Astrocyte of the spinal cord (primary cell): ENCODE measurements around the gene NUP153.

Source experiments
- DNase-seq: peaks from one replicate; pipeline ENCODE4 v3.0.0; 2011; ENCODE audit warnings: low read depth, low spot score
- H3K4me3 ChIP-seq: 2 replicates; pipeline ENCODE4 v1.5.1; 2011; ENCODE audit warnings: low read depth, mild to moderate bottlenecking, low read length, moderate library complexity
- in situ Hi-C: cut with HindIII; loops from 2 replicates; pipeline ENCODE4 v1.10.0; 2017; ENCODE audit warnings: low sequenced_read_pairs
- TF ChIP-seq, protein P1 (sequence below): IDR thresholded peaks from 2 replicates; pipeline ENCODE4 v1.5.1; 2012; ENCODE audit warnings: low read depth, mild to moderate bottlenecking, low read length, inconsistent platforms

NUP153 gene

DNA sequence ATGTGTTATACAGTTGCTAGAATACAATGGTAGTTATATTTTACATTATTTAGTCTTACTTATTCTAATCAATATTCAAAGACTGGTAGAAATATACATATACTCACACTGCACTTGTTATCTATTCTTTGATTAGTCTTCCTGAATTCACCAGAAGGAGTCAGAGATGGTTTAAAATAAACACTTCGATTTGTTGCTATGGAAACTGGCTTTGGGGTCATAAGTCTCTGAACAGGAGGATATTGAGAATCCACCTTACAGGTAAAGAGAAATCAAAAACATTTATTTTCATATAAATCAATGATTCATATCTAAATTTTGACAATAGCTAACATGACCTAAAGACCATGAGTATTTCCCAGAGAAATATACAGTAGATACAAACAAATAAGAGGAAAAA is 41.6 kb downstream of the NUP153 start:
- in situ Hi-C loops, result no loop called here
- no peak overlapping the region for H3K4me3 ChIP-seq
- no peak for DNase-seq
- TF ChIP-seq, protein P1, sequence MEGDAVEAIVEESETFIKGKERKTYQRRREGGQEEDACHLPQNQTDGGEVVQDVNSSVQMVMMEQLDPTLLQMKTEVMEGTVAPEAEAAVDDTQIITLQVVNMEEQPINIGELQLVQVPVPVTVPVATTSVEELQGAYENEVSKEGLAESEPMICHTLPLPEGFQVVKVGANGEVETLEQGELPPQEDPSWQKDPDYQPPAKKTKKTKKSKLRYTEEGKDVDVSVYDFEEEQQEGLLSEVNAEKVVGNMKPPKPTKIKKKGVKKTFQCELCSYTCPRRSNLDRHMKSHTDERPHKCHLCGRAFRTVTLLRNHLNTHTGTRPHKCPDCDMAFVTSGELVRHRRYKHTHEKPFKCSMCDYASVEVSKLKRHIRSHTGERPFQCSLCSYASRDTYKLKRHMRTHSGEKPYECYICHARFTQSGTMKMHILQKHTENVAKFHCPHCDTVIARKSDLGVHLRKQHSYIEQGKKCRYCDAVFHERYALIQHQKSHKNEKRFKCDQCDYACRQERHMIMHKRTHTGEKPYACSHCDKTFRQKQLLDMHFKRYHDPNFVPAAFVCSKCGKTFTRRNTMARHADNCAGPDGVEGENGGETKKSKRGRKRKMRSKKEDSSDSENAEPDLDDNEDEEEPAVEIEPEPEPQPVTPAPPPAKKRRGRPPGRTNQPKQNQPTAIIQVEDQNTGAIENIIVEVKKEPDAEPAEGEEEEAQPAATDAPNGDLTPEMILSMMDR, result no peak

DNA sequence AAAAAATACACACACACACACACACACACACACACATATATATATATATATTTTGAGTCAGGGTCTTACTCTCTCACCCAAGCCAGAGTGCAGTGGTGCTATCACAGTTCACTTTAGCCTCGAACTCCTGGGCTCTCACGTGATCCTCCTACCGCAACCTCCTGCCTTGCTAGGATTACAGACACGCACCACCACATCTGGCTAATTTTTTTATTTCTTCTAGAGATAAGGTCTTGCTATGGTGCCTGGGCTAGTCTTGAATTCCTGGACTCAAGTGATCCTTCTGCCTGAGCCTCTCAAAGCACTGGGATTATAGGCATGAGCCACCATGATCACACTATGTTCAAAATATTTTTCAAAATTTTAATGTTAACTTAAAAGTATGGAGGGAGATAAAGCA is 43.5 kb downstream of the NUP153 start:
- no peak for DNase-seq
- TF ChIP-seq, protein P1, result no peak
- H3K4me3 ChIP-seq, result no peak overlapping the region
- in situ Hi-C loops, result no loop called here

DNA sequence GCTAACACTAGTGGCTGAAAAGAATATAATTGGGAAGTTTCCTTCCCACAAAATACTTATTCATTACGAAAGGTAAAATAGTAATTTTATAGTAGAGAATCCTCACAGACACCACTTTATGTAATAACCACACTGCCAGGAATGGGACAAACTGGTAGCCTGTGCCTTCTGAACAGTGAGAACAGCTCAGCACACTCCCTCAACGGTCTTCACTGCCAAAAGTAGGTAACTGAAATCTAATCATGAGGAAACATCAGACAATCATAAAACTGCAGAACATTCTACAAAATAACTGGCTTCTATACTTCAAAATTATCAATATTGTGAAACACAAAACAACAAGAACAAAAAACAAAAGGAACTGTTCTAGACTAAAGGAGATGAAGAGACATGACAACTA is 44.1 kb downstream of the NUP153 start:
- in situ Hi-C loops, result no loop called here
- no peak for DNase-seq
- TF ChIP-seq, protein P1, result no peak
- H3K4me3 ChIP-seq, result no peak overlapping the region

DNA sequence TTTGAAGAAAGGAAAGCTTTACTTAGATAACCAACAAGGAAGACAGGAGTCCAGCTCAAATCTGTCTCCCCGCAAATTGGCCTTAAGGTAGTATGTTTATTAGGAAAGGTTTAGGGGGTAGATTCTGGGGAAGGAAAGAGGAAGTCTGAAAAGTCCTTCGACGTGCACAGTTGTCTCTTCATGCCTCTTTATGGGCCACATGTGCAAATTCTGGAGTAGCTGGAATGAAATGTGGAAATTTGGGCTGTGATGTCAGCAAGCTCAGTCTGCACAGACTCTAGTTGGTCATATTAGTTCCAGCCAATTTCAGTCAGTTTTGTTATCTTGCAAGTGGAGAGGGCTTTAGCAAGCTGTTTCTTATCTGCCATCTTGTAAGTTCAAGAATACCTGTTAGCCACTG is 50.1 kb downstream of the NUP153 start:
- H3K4me3 ChIP-seq, result no peak overlapping the region
- in situ Hi-C loops, result no loop called here
- no peak for DNase-seq
- TF ChIP-seq, protein P1, result no peak

DNA sequence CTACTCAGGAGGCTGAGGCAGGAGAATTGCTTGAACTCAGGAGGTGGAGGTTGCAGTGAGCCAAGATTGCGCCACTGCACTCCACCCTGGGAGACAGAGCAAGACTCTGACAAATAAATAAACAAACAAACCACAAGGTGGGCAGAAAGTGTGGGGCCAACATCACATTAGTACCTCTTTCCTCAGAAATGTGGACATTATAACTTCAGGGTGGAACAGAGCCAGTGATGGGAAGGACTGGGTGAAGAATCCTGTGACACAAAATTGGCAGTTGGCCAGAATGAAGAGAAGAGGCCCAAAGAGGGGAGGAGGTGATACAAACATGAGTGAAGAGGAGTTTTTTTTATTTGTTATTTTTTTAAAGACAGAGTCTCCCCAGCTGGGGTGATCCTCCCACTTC is 50.6 kb downstream of the NUP153 start:
- TF ChIP-seq, protein P1, result no peak
- in situ Hi-C loops, result no loop called here
- no peak overlapping the region for H3K4me3 ChIP-seq
- no peak for DNase-seq

DNA sequence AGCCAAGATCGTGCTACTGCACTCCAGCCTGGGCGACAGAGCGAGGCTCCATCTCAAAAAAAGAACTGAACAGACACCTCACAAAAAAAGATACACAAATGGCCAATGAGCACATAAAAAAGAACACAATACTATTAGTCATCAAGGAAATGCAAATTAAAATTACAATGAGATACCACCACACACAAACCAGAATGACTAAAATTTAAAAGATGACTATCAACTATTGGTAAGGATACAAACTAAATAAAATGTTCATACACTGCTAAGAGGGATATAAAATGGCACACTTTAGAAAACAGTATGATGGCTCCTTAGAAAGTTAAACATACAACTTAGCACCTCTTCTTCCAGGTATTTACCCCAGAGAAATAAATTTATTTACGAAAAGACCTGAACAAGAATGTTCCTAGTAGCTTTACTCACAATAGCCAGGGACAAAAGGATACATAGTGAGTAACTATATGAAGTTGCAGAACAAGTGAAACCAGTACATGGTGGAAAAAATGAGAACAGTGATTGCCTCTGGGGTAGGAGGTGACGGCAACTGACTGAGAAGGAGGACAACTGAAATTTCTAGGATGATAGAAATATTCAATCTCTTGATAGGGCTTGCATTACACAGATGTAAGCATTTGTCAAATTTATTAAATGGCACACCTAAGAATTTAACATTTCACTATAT is 53.4 kb downstream of the NUP153 start:
- in situ Hi-C loops, result no loop called here
- TF ChIP-seq, protein P1, result no peak
- DNase-seq, result no peak
- H3K4me3 ChIP-seq, result no peak overlapping the region
